HG02970 (cell line): ENCODE results near the gene TM4SF20.

Experiments used
- ATAC-seq: cut with Tn5 transposase; IDR thresholded peaks from one replicate; pipeline ENCODE4 v1.9.1; 2021; ENCODE audit warnings: mild to moderate bottlenecking, moderate library complexity, moderate number of reproducible peaks; ENCODE audit not compliant: unreplicated experiment, low FRiP score

TM4SF20 gene

DNA sequence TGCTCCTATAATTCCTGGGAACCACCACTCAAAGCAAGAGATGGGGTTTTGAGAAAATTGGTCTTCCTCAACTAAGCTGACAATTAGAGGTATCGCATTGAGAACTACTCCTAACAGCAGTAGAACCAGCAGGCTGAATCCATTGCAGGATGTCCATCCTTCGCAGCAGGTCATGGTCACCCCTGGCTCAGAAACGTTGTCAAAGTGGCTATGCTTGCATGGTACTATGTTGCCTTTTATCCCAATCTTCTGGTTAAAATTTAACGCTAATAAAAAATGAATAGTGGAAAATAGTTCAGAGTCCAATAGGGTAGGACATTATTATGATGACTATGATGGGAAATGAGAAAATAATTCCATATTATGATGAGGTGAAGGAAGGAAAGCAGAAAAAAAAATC, at the start of gene TM4SF20:
TSS of gene TM4SF20 (minus strand) at position 212 of the 400 bp plus-strand sequence. CDS start at position 174, 38 bp downstream.
- no peak for ATAC-seq

- no peak for ATAC-seq
Measured at GRCh38 chr2:227428731-227429285, 49.7 kb upstream of the TM4SF20 start.

GRCh38 chr2:227423656-227424499, 44.8 kb upstream of the TM4SF20 start:
- no peak for ATAC-seq

DNA sequence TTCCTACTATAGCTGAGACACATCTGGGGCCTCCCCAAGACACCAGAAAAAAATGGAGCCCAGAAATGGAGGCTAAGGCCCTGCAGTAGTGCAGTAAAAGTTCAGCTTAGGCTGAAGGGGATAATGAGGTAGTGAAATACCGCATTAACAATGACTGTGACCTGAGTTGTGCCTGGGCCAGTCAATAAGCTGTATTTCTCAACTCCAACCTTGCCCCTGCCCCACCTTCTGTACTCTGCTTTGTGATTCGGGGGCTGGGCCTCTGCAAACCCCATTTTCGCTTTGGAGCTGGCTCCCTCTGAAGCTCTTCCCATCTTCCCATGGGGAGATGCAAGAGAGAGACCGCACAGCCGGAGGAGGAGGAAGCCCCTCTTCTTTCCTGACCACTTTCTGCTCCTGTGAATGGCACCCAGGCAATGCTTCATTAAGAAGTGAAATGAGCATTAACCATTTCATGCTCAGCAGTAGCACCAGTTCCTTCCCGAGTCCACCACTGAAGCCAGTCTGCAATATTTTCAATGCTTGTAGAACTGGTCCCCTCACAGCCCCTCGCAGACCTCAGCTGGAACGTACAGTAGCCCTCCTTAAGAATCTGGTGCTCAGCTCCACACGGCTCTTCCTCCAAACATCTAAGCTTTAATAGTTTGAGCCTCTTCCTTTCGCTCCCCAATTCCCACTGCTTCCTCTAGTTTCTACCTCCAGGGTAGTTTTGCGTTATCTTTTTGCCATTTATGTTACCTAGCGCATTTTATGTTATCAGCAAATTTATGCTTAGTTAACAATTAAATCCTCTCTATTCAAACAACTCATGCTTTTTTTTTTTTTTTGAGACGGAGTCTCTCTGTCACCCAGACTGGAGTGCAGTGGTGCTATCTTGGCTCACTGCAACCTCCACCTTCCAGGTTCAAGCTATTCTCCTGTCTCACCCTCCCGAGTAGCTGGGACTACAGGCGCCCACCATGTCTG, 41.3 kb upstream of the TM4SF20 start:
- no peak for ATAC-seq

DNA sequence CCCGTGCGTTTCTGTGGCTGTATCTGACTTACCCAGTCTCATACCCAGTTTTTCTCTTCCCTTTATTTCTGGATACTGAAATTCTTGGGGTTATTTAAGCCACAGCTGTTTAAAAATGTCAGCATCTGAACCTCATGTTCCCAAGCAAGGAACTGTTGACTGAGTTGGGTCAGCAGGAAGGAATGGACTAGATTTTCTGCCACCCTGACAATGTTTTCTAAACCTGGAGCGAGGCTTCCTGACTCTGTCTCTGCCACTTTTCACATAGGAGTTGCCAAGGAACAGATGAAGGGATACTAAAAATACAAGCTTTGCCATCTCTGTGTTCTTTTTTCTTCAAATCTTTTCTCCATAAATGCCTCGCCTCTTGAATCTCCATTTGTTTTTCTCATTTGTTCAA, 37.6 kb upstream of the TM4SF20 start:
- ATAC-seq: no peak

- ATAC-seq: no peak
Measured at GRCh38 chr2:227415538-227416424, 36.7 kb upstream of the TM4SF20 start.

DNA sequence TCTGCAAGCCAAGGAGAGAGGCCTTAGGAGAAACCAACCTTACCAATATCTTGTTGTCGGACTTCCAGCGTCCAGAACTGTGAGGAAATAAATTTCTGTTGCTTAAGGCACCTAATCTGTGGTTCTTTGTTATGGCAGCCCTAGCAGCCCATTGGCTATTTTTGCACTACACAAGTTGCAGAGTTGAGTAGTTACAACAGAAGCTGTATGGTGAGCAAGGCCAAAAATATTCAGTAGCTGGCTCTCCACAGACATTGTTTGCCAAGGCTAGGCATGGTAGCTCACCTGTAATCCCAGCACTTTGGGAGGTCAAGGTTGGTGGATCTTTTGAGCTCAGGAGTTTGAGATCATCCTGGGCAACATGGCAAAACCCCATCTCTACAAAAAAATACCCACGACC, 35.7 kb upstream of the TM4SF20 start:
- ATAC-seq: no peak

- no peak for ATAC-seq
Measured at GRCh38 chr2:227413371-227413770, 34.3 kb upstream of the TM4SF20 start.

DNA sequence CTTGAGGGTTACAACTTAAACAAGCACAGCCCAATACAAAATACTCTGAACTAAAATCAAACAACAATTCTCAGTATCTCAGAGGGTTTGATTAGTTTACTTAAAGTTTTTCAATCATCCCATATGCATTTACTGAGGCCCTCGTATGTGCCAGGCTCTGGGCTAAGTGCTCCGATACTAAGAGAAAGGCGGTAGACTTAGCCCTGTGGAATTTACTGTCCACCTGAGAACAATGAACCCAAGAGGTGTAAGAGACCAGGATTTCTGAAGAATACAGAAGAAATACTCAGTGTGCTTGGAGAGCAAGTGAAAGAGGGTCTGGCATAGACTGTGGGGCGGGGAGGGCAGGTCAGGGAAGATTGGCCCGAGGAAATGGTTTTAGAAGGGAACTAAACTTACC, 33.8 kb upstream of the TM4SF20 start:
- no peak for ATAC-seq

GRCh38 chr2:227411990-227412350, 32.9 kb upstream of the TM4SF20 start:
- ATAC-seq: no peak

DNA sequence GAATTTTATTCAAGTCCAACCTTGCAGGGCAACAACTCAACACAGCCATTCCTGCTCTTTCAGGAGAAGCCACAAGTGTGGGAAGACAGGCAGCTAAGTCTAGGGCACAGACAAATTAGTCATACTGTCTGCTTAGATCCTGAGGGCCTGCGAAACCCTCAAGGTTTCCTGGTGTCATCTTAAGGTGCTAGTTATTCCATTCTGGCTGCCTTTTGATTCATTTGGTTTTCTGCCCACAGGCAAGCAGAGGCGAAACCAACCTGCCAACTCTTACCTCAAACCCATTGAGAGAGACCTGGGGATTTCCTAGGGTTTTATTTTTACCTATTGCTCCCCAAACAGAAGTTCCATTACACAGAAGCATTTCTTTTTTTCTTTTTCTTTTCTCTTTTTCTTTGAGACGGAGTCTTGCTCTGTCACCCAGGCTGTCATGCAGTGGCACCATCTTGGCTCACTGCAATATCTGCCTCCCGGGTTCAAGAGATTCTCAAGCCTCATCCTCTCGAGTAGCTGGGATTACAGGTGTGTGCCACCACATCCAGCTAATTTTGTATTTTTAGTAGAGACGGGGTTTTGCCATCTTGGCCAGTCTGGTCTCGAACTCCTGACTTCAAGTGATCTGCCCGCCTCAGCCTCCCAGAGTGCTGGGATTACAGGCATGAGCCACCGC, 32.3 kb upstream of the TM4SF20 start:
- ATAC-seq: peak; percentile 58

GRCh38 chr2:227410191-227410590, 31.1 kb upstream of the TM4SF20 start:
- ATAC-seq: no peak

DNA sequence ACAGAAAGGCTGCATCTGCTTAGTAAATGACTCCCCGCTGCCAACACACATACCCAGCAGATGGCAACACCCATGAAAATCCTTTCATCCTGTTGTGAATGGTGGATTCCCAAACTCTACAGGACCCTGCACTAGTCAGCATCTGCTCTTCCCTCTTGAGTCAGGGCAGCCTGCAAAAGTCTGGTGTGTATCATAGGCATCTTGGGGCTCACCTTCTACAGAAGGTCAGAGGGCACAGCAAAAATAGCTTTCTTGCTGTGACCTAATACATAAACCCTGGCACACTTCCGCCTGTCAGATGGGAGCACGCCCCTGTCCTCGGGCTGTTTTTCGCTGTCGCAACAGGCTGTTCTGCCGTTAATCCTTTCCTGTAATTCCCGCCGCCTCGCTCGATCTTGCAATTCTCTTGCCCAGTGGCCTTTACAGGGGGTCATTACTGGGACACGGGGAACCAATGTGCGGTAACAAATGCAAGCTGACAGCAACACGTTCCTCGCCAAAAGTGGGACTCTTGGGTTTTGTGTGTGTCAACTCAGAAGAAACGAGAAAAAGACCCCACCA, 28.6 kb upstream of the TM4SF20 start:
- no peak for ATAC-seq

GRCh38 chr2:227406177-227407031, 27.3 kb upstream of the TM4SF20 start:
- ATAC-seq: no peak

DNA sequence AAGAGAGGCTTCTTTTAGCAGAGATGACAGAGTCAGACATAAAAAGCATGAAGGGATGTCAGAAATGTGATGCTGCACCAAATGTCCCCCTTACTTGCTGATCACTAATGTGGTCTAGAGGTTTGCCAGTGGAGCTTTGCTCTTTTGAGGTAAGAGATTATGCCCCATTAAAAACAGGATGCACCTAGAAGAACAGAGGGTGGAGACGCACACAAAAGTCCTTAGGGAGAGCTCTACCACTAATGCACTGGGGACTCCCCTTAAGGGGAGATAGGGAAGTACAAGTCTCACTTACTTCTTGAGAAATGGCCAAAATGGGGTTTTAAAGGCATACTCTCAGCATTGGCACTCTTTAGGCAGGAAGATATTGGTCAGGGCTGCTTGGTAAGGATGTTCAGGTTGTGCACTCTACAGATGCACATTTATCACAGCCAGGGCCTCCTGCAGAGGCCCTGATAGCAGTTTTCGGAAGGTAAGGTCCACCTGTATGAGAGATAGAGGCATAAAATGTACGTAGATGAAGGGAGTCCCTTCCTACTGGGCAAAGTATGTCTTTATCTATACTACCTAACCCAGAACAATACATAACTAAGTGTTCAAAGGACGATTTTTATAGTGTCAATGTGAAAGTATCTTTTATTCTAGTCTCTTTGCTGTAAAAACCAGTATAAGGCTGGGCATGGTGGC, 25.6 kb upstream of the TM4SF20 start:
- ATAC-seq: no peak

DNA sequence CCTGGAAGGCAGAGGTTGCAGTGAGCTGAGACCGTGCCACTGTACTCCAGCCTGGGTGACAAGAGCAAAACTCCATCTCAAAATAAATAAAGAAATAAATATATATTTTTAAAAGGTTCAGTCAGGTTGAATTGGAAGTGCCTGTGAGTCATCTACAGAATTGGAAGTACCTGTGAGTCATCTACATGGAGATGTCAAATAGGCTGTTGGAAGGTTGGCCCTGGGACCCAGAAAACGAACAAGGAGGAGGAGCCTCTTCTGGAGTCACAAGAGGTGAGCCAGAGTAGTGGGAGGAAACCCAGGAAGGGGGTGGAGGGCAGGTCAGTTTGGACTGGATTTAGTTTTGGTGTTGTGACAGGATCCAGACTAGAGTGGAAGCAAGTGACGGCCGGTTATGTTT, 23.9 kb upstream of the TM4SF20 start:
- no peak for ATAC-seq

DNA sequence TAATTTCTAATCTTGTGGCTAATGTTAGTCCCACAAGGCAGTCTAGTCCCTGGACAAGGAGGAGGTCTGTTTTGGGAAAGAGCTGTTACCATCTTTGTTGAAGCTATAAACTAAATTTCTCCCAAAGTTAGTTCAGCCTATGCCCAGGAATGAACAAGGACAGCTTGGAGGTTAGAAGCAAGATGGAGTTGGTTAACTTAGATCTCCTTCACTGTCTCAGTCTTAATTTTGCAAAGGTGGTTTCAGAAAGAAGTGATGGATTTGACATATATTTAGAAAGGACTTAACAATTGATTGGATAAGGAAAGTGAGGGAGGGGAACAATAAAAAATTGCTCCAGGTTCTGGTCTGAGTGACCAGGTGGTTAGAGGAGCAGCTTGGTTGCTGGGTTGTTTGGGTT, 23.2 kb upstream of the TM4SF20 start:
- no peak for ATAC-seq

DNA sequence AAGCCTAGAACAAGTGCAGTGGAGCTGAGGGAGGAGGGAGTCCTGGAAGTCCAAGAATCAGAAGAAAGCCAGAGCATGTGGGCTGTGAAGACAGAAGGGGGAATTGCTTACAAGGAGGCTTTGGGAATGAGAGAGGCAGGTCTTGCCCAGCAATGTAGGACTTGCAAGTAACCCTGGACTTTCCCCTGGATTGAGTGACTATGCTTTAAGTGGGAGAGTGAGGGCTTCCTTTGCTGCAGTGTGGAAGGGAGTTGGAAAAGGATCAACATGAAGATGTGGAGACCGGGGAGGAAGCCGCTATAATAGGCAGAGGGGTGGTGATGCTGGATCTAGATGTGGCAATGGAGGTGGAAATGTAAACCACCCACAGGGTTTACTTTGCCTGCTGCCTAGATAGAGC, 22.4 kb upstream of the TM4SF20 start:
- no peak for ATAC-seq
